Thyroid gland (tissue), 4 donors: ENCODE measurements around the gene INPP5J. TPM values are rescaled to one million over a fixed set of nuclear protein-coding genes. Genes with fewer than 3 reads are reported as not detected.

Source experiments
- DNase-seq, 2 donors: peaks; one replicate each; pipeline ENCODE4 v3.0.0-alpha.2; 2019
- H3K27ac ChIP-seq, 3 donors: fragments of 200-600 bp; sonication (generic); 1 replicate in 2 of 3; 2 replicates in 1 of 3; pipeline ENCODE4 v1.5.1; 2016 to 2019; ENCODE audit warnings: mild to moderate bottlenecking in 1 of 3, moderate library complexity in 1 of 3
- H3K27me3 ChIP-seq: fragments of 200-600 bp; sonication (generic); one replicate; pipeline ENCODE4 v1.5.1; 2019
- H3K36me3 ChIP-seq, 2 donors: fragments of 200-600 bp; sonication (generic); one replicate each; pipeline ENCODE4 v1.5.1; 2016 to 2019
- H3K4me1 ChIP-seq, 2 donors: fragments of 200-600 bp; sonication (generic); one replicate each; pipeline ENCODE4 v1.5.1; 2017 to 2019
- H3K4me3 ChIP-seq, 3 donors: fragments of 200-600 bp; sonication (generic); replicated peaks in 1 of 3; 1 replicate in 2 of 3; 2 replicates in 1 of 3; pipeline ENCODE4 v1.5.1; 2016; ENCODE audit warnings: mild to moderate bottlenecking in 1 of 3
- H3K9me3 ChIP-seq: fragments of 200-600 bp; sonication (generic); one replicate; pipeline ENCODE4 v1.5.1; 2017
- POLR2A ChIP-seq, 2 donors: fragments of 450-650 bp; IDR thresholded peaks; one replicate each; pipeline ENCODE4 v1.6.1; 2017; ENCODE audit warnings: antibody characterized with exemption in 2 of 2, mild to moderate bottlenecking in 2 of 2, moderate library complexity in 1 of 2
- WGBS, 2 donors: methylation state at CpG; one replicate each; pipeline ENCODE4 v1.1.5; 2017; 5-methylcytosine and 5-hydroxymethylcytosine counted together
- intact Hi-C: fragments of 100-400 bp; cut with DNase I; formaldehyde crosslinking; loops from one replicate; pipeline ENCODE4 v1.15.1; 2023
- total RNA-seq, 4 donors: library from RNA; depleted of rRNA; stranded (reverse); fragments of >200 nt; gene quantifications; one replicate each; pipeline ENCODE4 v1.2.3, GENCODE V29; 2016
- TF ChIP-seq, protein P1 (sequence below), 6 experiments: fragments of 200-600 bp in 3 of 6; fragments of 450-650 bp in 3 of 6; sonication (generic) in 3 of 6; IDR thresholded peaks; one replicate each; pipeline ENCODE4 v1.5.1; 2016 to 2019; ENCODE audit warnings: antibody characterized with exemption in 6 of 6, mild to moderate bottlenecking in 2 of 6, inconsistent platforms in 1 of 6, moderate library complexity in 1 of 6

INPP5J gene
- total RNA-seq, 4 donors from 2014 or later: 180 to 665 (median 442) TPM

DNA sequence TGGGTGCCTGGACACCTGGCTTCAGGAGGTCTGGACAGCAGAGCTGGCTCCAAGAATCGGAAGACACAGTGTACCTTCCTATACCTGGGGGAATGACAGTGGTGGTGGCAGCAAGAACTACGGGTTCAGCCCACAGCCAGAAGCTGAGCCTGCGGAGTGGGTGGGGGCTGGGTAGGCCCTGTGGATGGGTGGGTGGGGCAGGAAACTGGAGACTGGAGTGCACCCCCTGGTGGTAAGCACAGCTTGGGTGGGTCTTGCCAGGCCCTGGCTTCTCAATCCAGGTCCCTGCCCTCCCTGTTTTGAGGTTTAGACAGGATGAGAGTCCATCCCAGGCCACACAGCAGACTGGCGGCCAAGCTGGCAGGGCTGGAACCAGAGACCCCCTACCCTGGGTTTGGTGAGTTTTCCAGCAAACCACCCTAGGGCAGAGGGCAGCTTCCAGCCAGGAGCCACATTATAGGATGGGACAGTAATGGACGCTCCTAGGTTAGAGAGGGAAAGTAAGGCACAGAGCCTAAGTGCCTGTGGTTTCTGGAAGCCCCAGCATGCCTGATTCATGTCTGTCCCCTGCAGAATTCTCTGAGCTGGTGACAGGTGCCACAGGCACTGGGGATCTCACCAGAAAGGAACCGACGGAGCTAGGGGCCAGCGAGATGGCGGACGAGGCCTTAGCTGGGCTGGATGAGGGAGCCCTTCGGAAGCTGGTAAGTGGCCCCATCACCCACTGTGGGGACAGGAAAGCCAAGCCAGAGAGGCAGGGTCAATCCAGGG, 40.0 kb upstream of the INPP5J start:
- peak overlapping the region in 1 of 3 donors; percentile 65 for H3K4me3 ChIP-seq
- H3K9me3 ChIP-seq: no peaks in the 10 kb centered on the region
- 75 to 82% methylated on average over 10 of the region's 11 CpGs for WGBS, 2 donors
- peak; percentile 45 to 46 for DNase-seq
- no peak for TF ChIP-seq POLR2A (IDR thresholded peaks at IDR 0.05)
- TF ChIP-seq, protein P1, sequence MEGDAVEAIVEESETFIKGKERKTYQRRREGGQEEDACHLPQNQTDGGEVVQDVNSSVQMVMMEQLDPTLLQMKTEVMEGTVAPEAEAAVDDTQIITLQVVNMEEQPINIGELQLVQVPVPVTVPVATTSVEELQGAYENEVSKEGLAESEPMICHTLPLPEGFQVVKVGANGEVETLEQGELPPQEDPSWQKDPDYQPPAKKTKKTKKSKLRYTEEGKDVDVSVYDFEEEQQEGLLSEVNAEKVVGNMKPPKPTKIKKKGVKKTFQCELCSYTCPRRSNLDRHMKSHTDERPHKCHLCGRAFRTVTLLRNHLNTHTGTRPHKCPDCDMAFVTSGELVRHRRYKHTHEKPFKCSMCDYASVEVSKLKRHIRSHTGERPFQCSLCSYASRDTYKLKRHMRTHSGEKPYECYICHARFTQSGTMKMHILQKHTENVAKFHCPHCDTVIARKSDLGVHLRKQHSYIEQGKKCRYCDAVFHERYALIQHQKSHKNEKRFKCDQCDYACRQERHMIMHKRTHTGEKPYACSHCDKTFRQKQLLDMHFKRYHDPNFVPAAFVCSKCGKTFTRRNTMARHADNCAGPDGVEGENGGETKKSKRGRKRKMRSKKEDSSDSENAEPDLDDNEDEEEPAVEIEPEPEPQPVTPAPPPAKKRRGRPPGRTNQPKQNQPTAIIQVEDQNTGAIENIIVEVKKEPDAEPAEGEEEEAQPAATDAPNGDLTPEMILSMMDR (IDR thresholded peaks at IDR 0.05): peak in 4 of 6 experiments; percentile 18 to 40 (median 24)
- no peaks in the 10 kb centered on the region for H3K27me3 ChIP-seq
- no peaks in the 10 kb centered on the region for H3K36me3 ChIP-seq
- peak overlapping the region; percentile 28 to 91 (median 87) for H3K27ac ChIP-seq
- intact Hi-C loops: no loop called here
- peaks cover 24 to 43% of the 10 kb centered on the region in 2 donors for H3K4me1 ChIP-seq

DNA sequence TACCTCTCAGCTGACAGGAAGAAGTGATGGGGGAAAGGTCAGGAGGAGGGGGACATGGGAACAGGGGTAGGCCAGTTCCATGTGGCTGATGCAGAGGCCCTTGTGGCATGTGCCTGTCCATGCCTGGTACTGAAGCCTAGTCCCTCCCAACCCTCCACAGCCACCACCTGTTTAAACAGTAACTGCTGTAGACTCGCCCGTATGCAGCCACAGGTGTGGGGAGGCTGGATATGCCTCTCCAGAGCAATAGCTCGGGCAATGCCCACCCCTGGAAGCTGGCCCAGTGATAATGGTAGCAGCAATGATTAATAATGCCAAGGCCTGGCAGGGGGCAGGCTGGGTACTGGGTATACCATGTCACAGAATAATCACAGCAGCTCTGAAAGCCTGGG, 39.4 kb upstream of the INPP5J start:
- H3K27me3 ChIP-seq: no peaks in the 10 kb centered on the region
- H3K4me1 ChIP-seq: peaks cover 24 to 43% of the 10 kb centered on the region in 2 donors
- intact Hi-C loops: no loop called here
- DNase-seq: no peak
- TF ChIP-seq POLR2A (IDR thresholded peaks at IDR 0.05): no peak
- TF ChIP-seq, protein P1 (IDR thresholded peaks at IDR 0.05): no peak
- 65 to 77% methylated on average over 2 to 3 of the region's 3 CpGs for WGBS, 2 donors
- H3K4me3 ChIP-seq: peak overlapping the region in 1 of 3 donors; percentile 62
- H3K27ac ChIP-seq: peak overlapping the region; percentile 28 to 91 (median 89)
- H3K36me3 ChIP-seq: peaks cover 3 to 5% of the 10 kb centered on the region in 2 donors
- H3K9me3 ChIP-seq: no peaks in the 10 kb centered on the region

DNA sequence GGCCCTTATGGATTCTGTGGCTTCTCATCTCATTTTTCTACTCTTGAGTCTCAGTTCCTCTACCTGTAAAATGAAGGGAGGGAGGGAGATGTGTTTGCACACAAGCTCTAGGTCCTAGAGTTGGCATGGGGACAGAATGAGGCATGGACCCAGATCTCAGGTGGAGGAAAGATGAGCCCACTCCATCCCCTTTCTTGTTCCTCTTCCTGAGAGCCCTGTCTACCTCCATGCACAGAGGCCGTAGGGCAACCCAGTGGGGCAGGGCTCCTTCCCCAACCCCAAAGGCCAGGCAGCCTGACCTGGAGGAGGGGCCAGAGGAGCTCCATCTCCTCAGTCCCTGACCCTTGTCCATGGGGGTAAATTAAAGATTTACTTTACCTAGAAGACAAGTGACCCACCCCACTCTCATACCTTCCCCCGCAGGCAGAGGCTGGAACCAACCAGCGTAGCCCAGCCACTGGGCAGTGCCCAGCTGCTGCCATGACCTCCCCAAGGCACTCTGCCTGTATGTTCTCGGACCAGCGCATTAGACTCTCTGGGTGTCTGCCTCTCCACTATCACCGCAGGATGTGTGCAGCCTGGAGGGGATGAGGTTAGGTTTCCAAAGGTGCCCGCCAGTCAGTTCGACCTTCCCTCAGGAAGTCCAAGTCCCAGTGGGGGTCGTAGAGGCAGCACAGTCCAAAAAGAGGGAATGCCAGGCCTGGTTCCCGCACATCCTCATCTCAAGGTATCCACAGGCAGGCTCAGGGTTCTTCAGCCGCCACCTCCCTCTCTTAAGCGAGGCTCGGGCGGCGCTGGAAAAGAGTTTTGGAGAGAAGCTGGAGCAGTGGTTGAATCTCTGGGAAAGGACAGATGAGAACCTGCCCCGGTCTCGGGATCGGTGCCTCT, 38.6 kb upstream of the INPP5J start:
- Histone ChIP-seq H3K27ac (peak overlapping the region; percentile 89 to 96 (median 91)), H3K27me3 (no peaks in the 10 kb centered on the region), H3K4me1 (peaks cover 24 to 43% of the 10 kb centered on the region in 2 donors), H3K4me3 (peak overlapping the region; percentile 54 to 86 (median 62)), H3K9me3 (no peaks in the 10 kb centered on the region), H3K36me3 (peaks cover 11 to 12% of the 10 kb centered on the region in 2 donors)
- intact Hi-C loops: no loop called here
- 22 to 27% methylated on average over 12 to 18 of the region's 18 CpGs for WGBS, 2 donors
- TF ChIP-seq POLR2A (IDR thresholded peaks at IDR 0.05): no peak
- TF ChIP-seq, protein P1 (IDR thresholded peaks at IDR 0.05): no peak
- DNase-seq: no peak

DNA sequence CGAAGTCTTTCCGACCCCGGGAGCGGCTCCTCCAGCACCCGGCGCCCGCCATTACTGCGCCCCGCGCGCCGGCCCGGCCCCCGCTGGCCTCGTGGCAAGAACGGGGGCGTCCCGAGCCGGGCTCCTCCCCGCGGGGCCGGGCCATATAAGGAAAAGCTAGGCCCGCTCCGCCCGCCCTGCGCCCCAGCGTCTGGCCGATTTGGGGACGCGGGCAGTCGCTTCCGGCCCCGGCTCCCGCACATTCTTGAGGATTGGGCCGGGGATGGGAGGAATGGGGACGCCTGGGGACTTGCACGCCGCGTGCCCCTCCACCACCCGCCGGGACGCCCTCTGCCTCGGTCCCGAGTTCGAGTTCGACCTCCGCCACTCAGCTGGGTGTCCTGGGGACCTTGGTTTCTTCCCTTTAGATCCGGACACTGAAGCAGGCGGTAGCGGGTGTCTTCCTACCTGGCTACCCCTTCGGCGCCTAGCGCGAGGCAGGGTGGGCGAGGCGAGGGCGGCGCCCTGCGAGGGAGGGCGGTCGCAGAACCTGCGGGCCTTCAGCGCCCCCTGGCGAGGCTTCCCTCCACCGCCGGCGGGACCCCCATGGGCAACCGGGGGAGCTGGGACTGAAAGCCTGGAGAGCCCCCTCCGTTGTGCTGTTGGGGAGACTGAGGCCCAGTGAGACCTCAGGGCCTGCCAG, 37.8 kb upstream of the INPP5J start:
- Histone ChIP-seq H3K9me3 (no peaks in the 10 kb centered on the region), H3K36me3 (peaks cover 14 to 18% of the 10 kb centered on the region in 2 donors), H3K27me3 (no peaks in the 10 kb centered on the region), H3K27ac (peak overlapping the region; percentile 89 to 96 (median 91)), H3K4me3 (peak overlapping the region; percentile 54 to 86 (median 62)), H3K4me1 (peaks cover 24 to 43% of the 10 kb centered on the region in 2 donors)
- DNase-seq: peak; percentile 92
- intact Hi-C loops: loop anchor here (5.0 kb wide), 2 partner anchors 118 to 138 kb away; partner anchors contain the start of genes MORC2 and TUG1
- TF ChIP-seq POLR2A (IDR thresholded peaks at IDR 0.05): peak in 1 of 2 donors; percentile 86
- TF ChIP-seq, protein P1 (IDR thresholded peaks at IDR 0.05): peak; percentile 52 to 87 (median 72)
- 0% methylated on average over 19 of the region's 69 CpGs; no CpG with 5 or more reads in 1 of the 2 donors for WGBS, 2 donors
